Forelimb muscle (tissue), 1 donor: Measurements from ENCODE around the gene AASDHPPT. TPM values are rescaled to one million over a fixed set of nuclear protein-coding genes. Genes with fewer than 3 reads are reported as not detected.

Experiments
- DNase-seq: peaks from one replicate; pipeline ENCODE4 v3.0.0-alpha.2; 2013; ENCODE audit warnings: low read depth
- polyA plus RNA-seq: library from polyadenylated mRNA; unstranded; fragments of 120-200 nt; gene quantifications from one replicate; pipeline ENCODE4 v1.2.1, GENCODE V29; 2013; ENCODE audit not compliant: insufficient read length

The AASDHPPT gene
- polyA plus RNA-seq, 1 donor = 53.0 TPM

DNA sequence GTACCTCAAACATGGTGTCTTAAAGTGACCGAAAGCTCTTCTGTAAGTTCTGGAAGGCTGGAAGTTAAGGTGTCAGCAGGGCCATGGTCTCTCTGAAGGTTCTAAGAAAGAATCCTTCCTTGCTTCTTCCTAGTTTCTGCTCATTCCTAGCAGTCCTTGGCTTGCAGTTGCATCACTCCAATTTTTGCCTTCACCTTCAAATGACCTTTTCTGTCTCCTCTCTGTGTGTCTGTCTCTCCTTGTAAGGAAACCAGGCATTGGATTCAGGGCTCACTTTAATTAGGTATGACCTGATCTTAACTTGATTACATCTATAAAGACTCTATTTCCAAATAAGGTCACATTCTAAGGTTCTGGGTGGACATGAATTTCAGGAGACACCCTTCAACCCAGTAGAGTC lies 8.7 kb downstream of the AASDHPPT start:
- no peak for DNase-seq

DNA sequence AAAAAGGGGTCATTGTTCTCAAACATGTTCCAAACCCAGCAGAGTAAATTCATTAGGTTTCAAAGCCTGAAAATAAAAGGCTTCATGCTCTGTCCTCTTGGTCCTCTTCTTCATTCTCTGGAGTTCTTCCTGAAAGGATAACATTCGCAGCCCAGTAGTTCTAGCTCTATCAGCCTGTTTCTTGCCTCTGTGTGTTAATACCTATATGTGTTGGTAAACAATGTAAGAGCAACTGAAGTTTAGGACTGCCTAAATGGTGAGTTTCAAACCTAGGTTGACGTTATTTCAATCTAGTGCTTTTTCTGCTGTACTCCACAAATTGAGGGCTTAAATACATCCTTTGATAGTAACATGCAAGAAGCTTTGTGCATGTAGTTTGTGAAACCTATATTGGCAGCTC lies 9.4 kb downstream of the AASDHPPT start:
- no peak for DNase-seq

GRCh38 chr11:106087815-106088435 lies 10.5 kb downstream of the AASDHPPT start:
- DNase-seq = peak; percentile 4

- DNase-seq = no peak
Observed at GRCh38 chr11:106088896-106089295, 11.4 kb downstream of the AASDHPPT start.

GRCh38 chr11:106091480-106092123 lies 14.1 kb downstream of the AASDHPPT start:
- DNase-seq = no peak

- DNase-seq = no peak
Observed at GRCh38 chr11:106092446-106092845, 15.0 kb downstream of the AASDHPPT start.

- DNase-seq = no peak
Observed at GRCh38 chr11:106098893-106099553, 21.6 kb downstream of the AASDHPPT start.

GRCh38 chr11:106101370-106101769 lies 23.9 kb downstream of the AASDHPPT start:
- no peak for DNase-seq

DNA sequence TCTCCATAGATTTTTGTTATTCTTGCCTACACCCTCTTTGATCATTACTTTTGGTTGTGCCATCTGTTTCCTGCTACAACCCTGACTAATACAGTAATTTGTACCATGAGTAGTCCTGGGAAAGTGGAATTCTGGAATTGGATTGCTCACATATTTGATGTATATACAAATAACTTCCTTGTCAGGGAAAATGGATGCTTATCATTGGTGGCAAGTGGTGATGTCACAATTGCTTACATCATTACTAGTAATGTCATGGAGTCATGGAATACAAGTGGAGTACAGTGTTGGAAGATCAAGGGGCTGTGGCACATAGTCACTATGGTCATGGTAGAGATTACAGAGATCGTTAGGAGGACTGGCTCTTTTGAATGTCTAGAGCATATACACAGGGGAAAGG lies 24.4 kb downstream of the AASDHPPT start:
- DNase-seq = no peak

DNA sequence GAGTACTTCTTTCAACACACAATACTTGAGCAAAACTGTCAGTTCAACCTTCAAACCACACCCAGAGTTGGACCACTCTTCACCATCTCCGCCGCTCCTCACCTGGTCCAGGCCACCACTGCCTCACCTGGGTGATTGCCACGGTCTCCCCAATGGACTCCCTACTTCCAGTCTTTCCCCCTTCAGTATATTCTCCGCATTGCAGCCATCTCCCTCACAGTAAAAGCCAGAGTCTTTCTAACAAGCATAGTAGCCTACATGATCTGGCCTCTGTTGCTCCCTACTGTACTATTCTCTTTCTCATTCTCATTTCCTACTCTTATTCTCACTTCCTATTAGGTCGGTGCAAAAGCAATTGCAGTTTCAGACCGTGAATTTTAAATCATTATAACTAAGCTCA lies 28.5 kb downstream of the AASDHPPT start:
- no peak for DNase-seq

DNA sequence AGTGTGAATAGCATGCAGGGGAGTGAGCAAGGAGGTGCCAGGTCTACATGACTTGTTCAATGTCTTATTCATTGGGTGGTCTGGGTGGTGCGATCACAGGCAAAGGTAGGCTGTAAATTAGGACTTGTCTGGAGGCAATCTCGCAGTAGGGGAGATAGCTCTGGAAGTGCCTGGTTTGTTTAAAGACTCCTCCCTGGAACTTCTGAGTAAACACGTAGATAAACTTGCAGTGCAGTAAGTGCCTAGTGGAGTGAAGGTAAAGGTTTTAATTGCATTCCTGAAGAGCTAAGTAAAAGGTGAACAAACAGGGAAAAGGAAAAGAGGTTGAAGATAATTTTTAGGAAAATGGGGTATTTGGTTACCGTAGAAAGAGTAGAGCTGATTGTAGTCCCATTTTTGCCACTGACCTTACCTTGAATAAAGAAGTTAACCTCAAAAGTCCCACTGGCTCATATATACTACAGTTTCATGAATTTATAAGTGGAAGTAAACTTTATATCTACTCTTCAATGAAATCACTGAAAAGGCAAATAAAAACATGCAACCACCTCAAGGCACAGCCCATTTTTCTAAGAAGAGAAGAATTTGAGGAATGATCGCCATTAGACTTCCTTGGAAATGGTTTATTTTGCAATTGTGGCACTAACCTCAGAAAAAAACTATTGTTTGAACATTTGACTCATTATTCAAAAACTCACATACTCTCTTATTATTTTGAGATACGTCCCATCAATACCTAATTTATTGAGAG lies 44.3 kb downstream of the AASDHPPT start:
- DNase-seq = no peak

DNA sequence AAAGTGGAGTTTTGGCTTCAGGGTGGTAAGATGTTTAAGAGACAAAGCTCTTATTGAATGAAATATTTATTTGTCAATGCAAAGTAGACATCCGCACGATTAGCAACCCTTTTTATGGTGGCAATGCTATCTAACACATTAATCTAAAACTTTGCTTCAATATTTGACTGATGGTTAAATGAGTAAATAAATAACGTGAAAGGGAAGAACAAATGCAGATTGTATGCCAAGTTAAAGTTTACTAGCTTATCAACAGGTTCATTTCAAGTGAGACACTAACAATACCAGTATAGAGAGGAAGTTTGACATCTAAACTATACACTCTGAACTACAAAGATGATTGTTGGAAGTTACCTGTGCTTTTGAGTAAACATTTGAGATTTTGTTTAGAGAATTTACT lies 50.1 kb downstream of the AASDHPPT start:
- no peak for DNase-seq

DNA sequence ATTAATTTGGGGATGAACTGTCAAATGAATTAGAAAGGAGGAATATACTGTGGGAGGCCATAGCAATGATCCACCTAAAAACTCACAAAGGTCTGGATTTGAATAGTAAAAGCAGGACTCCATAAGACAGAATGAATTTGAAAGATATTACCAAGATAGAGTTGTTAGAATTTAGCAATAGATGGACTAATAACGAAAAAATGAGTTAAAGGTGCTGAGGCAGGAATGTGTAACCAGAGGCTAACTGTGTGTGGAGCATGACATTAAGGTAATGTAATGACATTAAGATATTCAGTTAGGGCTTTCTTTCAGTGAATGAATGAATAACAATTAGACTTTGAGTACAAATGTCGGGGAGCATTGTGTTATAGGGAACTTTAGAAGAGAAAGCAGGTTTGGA lies 51.3 kb downstream of the AASDHPPT start:
- DNase-seq = no peak

- no peak for DNase-seq
Observed at GRCh38 chr11:106131998-106132397, 54.5 kb downstream of the AASDHPPT start.

DNA sequence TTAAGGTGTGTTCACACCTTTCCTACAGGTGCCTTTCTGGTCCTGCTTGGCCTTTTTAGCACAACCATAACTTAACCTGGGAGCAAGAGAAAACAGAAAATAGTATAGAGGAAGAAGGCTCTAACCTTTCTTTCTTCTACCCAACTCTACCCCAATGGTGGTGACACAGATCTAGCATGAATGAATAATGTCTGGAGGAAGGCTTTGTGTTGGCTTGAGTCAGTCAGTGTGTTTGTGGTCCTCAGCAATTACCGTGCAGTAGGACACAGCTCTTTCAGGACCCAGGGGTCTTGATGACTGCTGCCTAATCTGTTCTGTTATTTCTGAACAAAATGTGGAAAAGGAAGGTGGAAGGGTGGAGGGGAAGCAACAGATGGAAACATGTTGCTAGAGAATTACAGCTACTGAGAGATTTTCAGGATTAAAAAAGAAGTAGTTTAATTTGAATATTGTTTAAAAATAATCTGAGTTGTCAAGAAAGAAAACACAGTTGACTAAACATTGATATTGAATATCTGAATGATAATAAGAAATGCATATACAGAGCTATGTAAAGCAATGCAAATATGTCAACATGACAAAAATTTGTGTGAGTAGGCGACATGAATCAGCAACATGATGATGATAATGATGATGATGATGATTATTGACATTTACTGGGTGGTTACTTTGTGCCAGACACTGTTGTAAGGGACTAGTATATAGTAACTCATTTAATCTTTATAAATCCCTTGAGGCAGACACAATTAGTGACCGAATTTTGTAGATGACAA lies 55.3 kb downstream of the AASDHPPT start:
- no peak for DNase-seq

GRCh38 chr11:106133529-106133928 lies 56.1 kb downstream of the AASDHPPT start:
- DNase-seq = no peak

- no peak for DNase-seq
Observed at GRCh38 chr11:106137061-106137460, 59.6 kb downstream of the AASDHPPT start.

DNA sequence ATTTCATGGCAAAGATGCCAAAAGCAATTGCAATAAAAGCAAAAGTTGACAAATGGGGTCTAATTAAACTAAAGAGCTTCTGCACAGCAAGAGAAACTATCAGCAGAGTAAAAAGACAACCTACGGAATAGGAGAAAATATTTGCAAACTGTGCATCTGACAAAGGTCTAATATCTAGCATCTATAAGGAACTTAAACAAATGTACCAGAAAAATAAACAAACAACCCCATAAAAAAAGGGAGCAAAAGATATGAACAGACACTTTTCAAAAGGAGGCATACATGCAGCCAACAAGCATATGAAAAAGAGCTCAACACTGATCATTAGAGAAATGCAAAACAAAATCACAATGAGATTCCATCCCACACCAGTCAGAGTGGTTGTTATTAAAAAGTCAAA lies 60.3 kb downstream of the AASDHPPT start:
- no peak for DNase-seq
